Neuronal stem cell (in vitro differentiated cells): ENCODE results near the gene CCDC51.
A peak's percentile ranks its signal among the peaks of the same experiment; 100 is the strongest.

Experiments
- DNase-seq: peaks from one replicate; pipeline ENCODE4 v3.0.0-alpha.2; 2013; ENCODE audit warnings: low spot score
- H2AFZ ChIP-seq: one replicate; pipeline ENCODE4 v1.6.1; 2013; ENCODE audit warnings: mild to moderate bottlenecking, low read length, inconsistent platforms
- H2AK5ac ChIP-seq: 2 replicates; pipeline ENCODE4 v1.6.1; 2013; ENCODE audit warnings: low read depth, mild to moderate bottlenecking, inconsistent platforms, low read length, moderate library complexity, mixed read lengths
- H2BK120ac ChIP-seq: 2 replicates; pipeline ENCODE4 v1.6.1; 2013; ENCODE audit warnings: low read depth, mild to moderate bottlenecking, inconsistent platforms, low read length, moderate library complexity, mixed read lengths
- H2BK12ac ChIP-seq: one replicate; pipeline ENCODE4 v1.6.1; 2013; ENCODE audit warnings: low read length, inconsistent platforms
- H2BK15ac ChIP-seq: 2 replicates; pipeline ENCODE4 v1.6.1; 2013; ENCODE audit warnings: mild to moderate bottlenecking, low read length, inconsistent platforms, mixed read lengths
- H2BK5ac ChIP-seq: one replicate; pipeline ENCODE4 v1.6.1; 2013; ENCODE audit warnings: inconsistent platforms, mild to moderate bottlenecking, low read length, moderate library complexity
- H3K14ac ChIP-seq: one replicate; pipeline ENCODE4 v1.6.1; 2013; ENCODE audit warnings: low read length, inconsistent platforms
- H3K18ac ChIP-seq: 2 replicates; pipeline ENCODE4 v1.6.1; 2013; ENCODE audit warnings: low read length, inconsistent platforms
- H3K23ac ChIP-seq: 2 replicates; pipeline ENCODE4 v1.6.1; 2013; ENCODE audit warnings: low read depth, mild to moderate bottlenecking, mixed read lengths, low read length, inconsistent platforms; ENCODE audit not compliant: poor library complexity
- H3K27ac ChIP-seq: replicated peaks from 3 replicates; pipeline ENCODE4 v1.5.1; 2013; ENCODE audit warnings: low read length, inconsistent platforms
- H3K27me3 ChIP-seq, 3 experiments: 2 replicates each; pipeline ENCODE4 v1.6.1; 2013; ENCODE audit warnings: low read length in 3 of 3, mild to moderate bottlenecking in 2 of 3, inconsistent platforms in 1 of 3, low read depth in 1 of 3, mixed read lengths in 1 of 3, moderate library complexity in 1 of 3; ENCODE audit not compliant: control insufficient read depth in 3 of 3, insufficient read depth in 3 of 3
- H3K36me3 ChIP-seq, 2 donors: replicated peaks in 1 of 2; 2 replicates each; pipeline ENCODE4 v1.6.1; 2013; ENCODE audit warnings: low read length in 2 of 2; ENCODE audit not compliant: control insufficient read depth in 2 of 2, insufficient read depth in 2 of 2
- H3K4ac ChIP-seq: 2 replicates; pipeline ENCODE4 v1.6.1; 2013; ENCODE audit warnings: inconsistent platforms, mild to moderate bottlenecking, low read length, moderate library complexity
- H3K4me1 ChIP-seq, 2 donors: 1 replicate in 1 of 2; 2 replicates in 1 of 2; pipeline ENCODE4 v1.6.1; 2013; ENCODE audit warnings: low read length in 2 of 2, low read depth in 1 of 2; ENCODE audit not compliant: control insufficient read depth in 2 of 2, insufficient read depth in 1 of 2
- H3K4me2 ChIP-seq: one replicate; pipeline ENCODE4 v1.6.1; 2013; ENCODE audit warnings: mild to moderate bottlenecking, low read length, inconsistent platforms; ENCODE audit not compliant: insufficient read depth, poor library complexity, severe bottlenecking
- H3K4me3 ChIP-seq, 2 donors: 2 replicates each; pipeline ENCODE4 v1.5.1; 2013; ENCODE audit warnings: low read length in 2 of 2, mild to moderate bottlenecking in 2 of 2, inconsistent platforms in 1 of 2, moderate library complexity in 1 of 2
- H3K79me1 ChIP-seq: one replicate; pipeline ENCODE4 v1.6.1; 2013; ENCODE audit warnings: low read depth, mild to moderate bottlenecking, inconsistent platforms, low read length, moderate library complexity
- H3K9ac ChIP-seq: one replicate; pipeline ENCODE4 v1.6.1; 2013; ENCODE audit warnings: mild to moderate bottlenecking, low read depth, low read length, inconsistent platforms; ENCODE audit not compliant: poor library complexity
- H3K9me3 ChIP-seq, 2 donors: replicated peaks in 1 of 2; 2 replicates each; pipeline versions ENCODE3 to v1.6.1; 2013; ENCODE audit warnings: low read length in 2 of 2, mild to moderate bottlenecking in 2 of 2, inconsistent platforms in 1 of 2, low read depth in 1 of 2, mixed read lengths in 1 of 2, moderate library complexity in 1 of 2; ENCODE audit not compliant: control insufficient read depth in 2 of 2, insufficient read depth in 1 of 2
- H4K8ac ChIP-seq: one replicate; pipeline ENCODE4 v1.6.1; 2013; ENCODE audit warnings: low read depth, mild to moderate bottlenecking, inconsistent platforms, low read length, moderate library complexity
- H4K91ac ChIP-seq: one replicate; pipeline ENCODE4 v1.6.1; 2013; ENCODE audit warnings: low read length, low read depth, mild to moderate bottlenecking, inconsistent platforms; ENCODE audit not compliant: poor library complexity
- WGBS, 2 donors: extraction: QIAGEN DNeasy Blood & Tissue Kit; methylation state at CpG; one replicate each; pipeline ENCODE4 v1.1.7; 2013; ENCODE audit warnings: missing lambda C conversion rate in 2 of 2, mixed read lengths in 1 of 2; ENCODE audit not compliant: insufficient read length in 2 of 2, insufficient replicate concordance in 1 of 2; ENCODE audit errors: extremely low coverage in 2 of 2; 5-methylcytosine and 5-hydroxymethylcytosine counted together

Gene CCDC51

DNA sequence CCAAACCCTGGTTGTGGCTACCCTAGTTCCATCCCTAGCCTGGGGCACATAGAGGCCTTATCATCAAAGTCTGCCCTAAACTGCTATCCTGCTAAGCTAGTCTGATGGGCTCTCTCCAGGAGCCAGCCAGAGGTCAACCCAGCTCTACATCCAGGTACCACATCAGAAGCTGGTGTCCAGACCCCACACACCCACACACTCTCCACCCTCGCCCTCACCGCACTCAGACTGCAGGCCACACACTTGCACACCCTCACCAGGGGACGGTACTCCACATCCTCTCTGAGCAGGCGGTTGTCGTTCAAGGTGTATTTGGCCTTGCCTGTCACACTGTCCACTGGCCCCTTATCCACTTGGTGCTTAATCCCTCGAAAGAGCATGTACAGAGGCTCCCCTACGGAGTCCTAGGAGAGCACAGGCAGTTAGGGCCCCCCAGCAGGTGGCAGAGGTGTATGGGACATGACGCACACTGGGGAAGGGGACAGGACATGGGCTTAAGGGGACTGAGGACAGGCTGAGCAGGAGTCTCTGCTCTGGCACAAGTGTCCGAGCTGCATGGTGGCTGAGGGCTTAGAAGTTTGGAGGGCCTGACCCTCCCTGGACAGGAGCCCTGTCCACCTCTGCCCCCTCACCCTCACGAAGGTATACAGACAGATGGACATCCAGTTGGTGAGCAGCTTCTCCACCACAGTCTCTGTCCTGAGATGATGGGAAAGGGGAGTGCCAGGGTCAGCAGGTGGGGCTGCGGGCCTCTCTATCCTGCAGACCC is 28.1 kb downstream of the CCDC51 start:
- Histone ChIP-seq H3K23ac (no peak overlapping the region), H3K27ac (no peak overlapping the region), H3K18ac (no peak overlapping the region), H2AK5ac (no peak overlapping the region), H4K8ac (no peak overlapping the region), H3K79me1 (peaks cover 17% of the 10 kb centered on the region), H3K27me3 (no peaks in the 10 kb centered on the region), H2BK120ac (no peak overlapping the region), H3K14ac (no peak overlapping the region), H3K4me3 (no peak overlapping the region), H3K9me3 (no peaks in the 10 kb centered on the region), H2BK12ac (no peak overlapping the region), H4K91ac (peak overlapping the region; percentile 7), H3K4ac (peak overlapping the region; percentile 24), H3K9ac (peak overlapping the region; percentile 30), H3K36me3 (peaks cover 92 to 100% of the 10 kb centered on the region in 2 donors), H3K4me2 (no peak overlapping the region), H2AFZ (no peak overlapping the region), H2BK15ac (no peak overlapping the region), H3K4me1 (no peaks in the 10 kb centered on the region), H2BK5ac (no peak overlapping the region)
- DNase-seq, result no peak
- no CpG with 5 or more reads among the region's 11 CpGs for WGBS, 2 donors

GRCh38 chr3:48411041-48411588 is 28.8 kb downstream of the CCDC51 start:
- H3K18ac ChIP-seq, result no peak overlapping the region

GRCh38 chr3:48410205-48411040 is 29.5 kb downstream of the CCDC51 start:
- H3K4me3 ChIP-seq, result peak overlapping the region in 1 of 2 donors; percentile 19
- no peaks in the 10 kb centered on the region for H3K9me3 ChIP-seq
- H3K23ac ChIP-seq, result no peak overlapping the region
- peak overlapping the region; percentile 15 for H3K9ac ChIP-seq
- no CpG with 5 or more reads among the region's 16 CpGs for WGBS, 2 donors
- no peak overlapping the region for H2AFZ ChIP-seq
- H3K4me1 ChIP-seq, result no peaks in the 10 kb centered on the region
- H2AK5ac ChIP-seq, result no peak overlapping the region
- no peak overlapping the region for H3K4me2 ChIP-seq
- no peak overlapping the region for H2BK12ac ChIP-seq
- H3K4ac ChIP-seq, result no peak overlapping the region
- H3K27me3 ChIP-seq, result no peaks in the 10 kb centered on the region
- no peak overlapping the region for H2BK15ac ChIP-seq
- no peak overlapping the region for H3K14ac ChIP-seq
- H3K27ac ChIP-seq, result no peak overlapping the region
- no peak overlapping the region for H3K18ac ChIP-seq
- H4K91ac ChIP-seq, result no peak overlapping the region
- H2BK120ac ChIP-seq, result no peak overlapping the region
- DNase-seq, result no peak
- peaks cover 91 to 100% of the 10 kb centered on the region in 2 donors for H3K36me3 ChIP-seq
- no peak overlapping the region for H2BK5ac ChIP-seq
- no peak overlapping the region for H4K8ac ChIP-seq
- H3K79me1 ChIP-seq, result peaks cover 13% of the 10 kb centered on the region

More at GRCh38 chr3:48411041-48411588, 28.8 kb downstream of the CCDC51 start:
- H3K23ac ChIP-seq, result no peak overlapping the region
- H4K8ac ChIP-seq, result no peak overlapping the region
- H3K4me2 ChIP-seq, result no peak overlapping the region
- no peak for DNase-seq
- H3K9me3 ChIP-seq, result no peaks in the 10 kb centered on the region
- peaks cover 17% of the 10 kb centered on the region for H3K79me1 ChIP-seq
- H2BK120ac ChIP-seq, result no peak overlapping the region
- H3K14ac ChIP-seq, result no peak overlapping the region
- H3K4ac ChIP-seq, result no peak overlapping the region
- H2AFZ ChIP-seq, result no peak overlapping the region
- H2BK5ac ChIP-seq, result no peak overlapping the region
- peaks cover 92 to 100% of the 10 kb centered on the region in 2 donors for H3K36me3 ChIP-seq
- peak overlapping the region in 1 of 2 donors; percentile 1 for H3K4me3 ChIP-seq
- no peak overlapping the region for H3K27ac ChIP-seq
- H3K9ac ChIP-seq, result no peak overlapping the region
- no peak overlapping the region for H4K91ac ChIP-seq
- H2BK12ac ChIP-seq, result no peak overlapping the region
- no peak overlapping the region for H2BK15ac ChIP-seq
- H2AK5ac ChIP-seq, result no peak overlapping the region
- WGBS, 2 donors, result no CpG with 5 or more reads among the region's 9 CpGs
- H3K4me1 ChIP-seq, result no peaks in the 10 kb centered on the region
- H3K27me3 ChIP-seq, result no peaks in the 10 kb centered on the region
